CD4-positive, CD25-positive, alpha-beta regulatory T cell (primary cell): ENCODE data around the gene LPGAT1. TPM values are rescaled to one million over a fixed set of nuclear protein-coding genes. Genes with fewer than 3 reads are reported as not detected.

Experiments used
- ATAC-seq, 2 donors: fragments of 150-1000 bp; cut with Tn5 transposase; one replicate each; pipeline ENCODE4 v1.10.0; 2021; ENCODE audit warnings: low read depth in 2 of 2, moderate number of reproducible peaks in 2 of 2, moderate library complexity in 1 of 2
- DNase-seq, 3 donors: peaks; one replicate each; pipeline versions ENCODE4 v3.0.0 to v3.0.0-alpha.2; 2012 to 2022; ENCODE audit warnings: mixed read lengths in 1 of 3
- H3K27ac ChIP-seq: one replicate; pipeline ENCODE4 v1.7.0; 2013; ENCODE audit warnings: mild to moderate bottlenecking, low read length; ENCODE audit not compliant: insufficient read depth, poor library complexity, severe bottlenecking
- H3K27me3 ChIP-seq: one replicate; pipeline ENCODE4 v1.7.0; 2013; ENCODE audit warnings: low read length; ENCODE audit not compliant: control insufficient read depth, insufficient read depth
- H3K36me3 ChIP-seq: one replicate; pipeline ENCODE4 v1.7.0; 2013; ENCODE audit warnings: mild to moderate bottlenecking, low read length, moderate library complexity; ENCODE audit not compliant: control insufficient read depth, insufficient read depth
- H3K4me1 ChIP-seq: 2 replicates; pipeline ENCODE4 v1.7.0; 2013; ENCODE audit warnings: mild to moderate bottlenecking, low read length; ENCODE audit not compliant: insufficient read depth, control insufficient read depth, poor library complexity, severe bottlenecking
- H3K4me3 ChIP-seq: one replicate; pipeline ENCODE4 v1.7.0; 2013; ENCODE audit warnings: low read depth, mild to moderate bottlenecking, low read length, moderate library complexity
- H3K9me3 ChIP-seq, 2 experiments: 1 replicate in 1 of 2; 2 replicates in 1 of 2; pipeline ENCODE4 v1.7.0; 2013; ENCODE audit warnings: low read length in 2 of 2, mild to moderate bottlenecking in 1 of 2, moderate library complexity in 1 of 2; ENCODE audit not compliant: control insufficient read depth in 2 of 2
- H3K27ac Mint-ChIP-seq, 3 donors: one replicate each; pipeline ENCODE4 v1.8.0; 2020 to 2022; ENCODE audit warnings: mild to moderate bottlenecking in 3 of 3, mixed read lengths in 3 of 3, moderate library complexity in 2 of 3
- H3K27me3 Mint-ChIP-seq: one replicate; pipeline ENCODE4 v1.8.0; 2022; ENCODE audit warnings: mild to moderate bottlenecking, mixed read lengths
- H3K36me3 Mint-ChIP-seq: one replicate; pipeline ENCODE4 v1.8.0; 2020; ENCODE audit warnings: mixed read lengths
- H3K4me1 Mint-ChIP-seq, 4 donors: one replicate each; pipeline ENCODE4 v1.8.0; 2020 to 2022; ENCODE audit warnings: mixed read lengths in 4 of 4, mild to moderate bottlenecking in 1 of 4
- H3K4me3 Mint-ChIP-seq, 4 donors: one replicate each; pipeline ENCODE4 v1.8.0; 2020 to 2022; ENCODE audit warnings: mild to moderate bottlenecking in 4 of 4, mixed read lengths in 4 of 4, moderate library complexity in 3 of 4
- H3K9me3 Mint-ChIP-seq, 7 donors: one replicate each; pipeline ENCODE4 v1.8.0; 2020 to 2022; ENCODE audit warnings: mixed read lengths in 7 of 7, mild to moderate bottlenecking in 3 of 7, moderate library complexity in 2 of 7
- polyA plus RNA-seq, 4 donors: library from polyadenylated mRNA; unstranded; fragments of 300-500 nt; fragmentation: Illumina TruSeq; gene quantifications; one replicate each; pipeline ENCODE4 v1.2.3, GENCODE V29; 2021
- total RNA-seq: library from RNA; stranded (reverse); gene quantifications from one replicate; pipeline ENCODE4 v1.2.3, GENCODE V29; 2022

The LPGAT1 gene
- total and polyA plus RNA-seq, 5 donors from 2014 or later = 6.8 to 24.1 (median 7.8) TPM

DNA sequence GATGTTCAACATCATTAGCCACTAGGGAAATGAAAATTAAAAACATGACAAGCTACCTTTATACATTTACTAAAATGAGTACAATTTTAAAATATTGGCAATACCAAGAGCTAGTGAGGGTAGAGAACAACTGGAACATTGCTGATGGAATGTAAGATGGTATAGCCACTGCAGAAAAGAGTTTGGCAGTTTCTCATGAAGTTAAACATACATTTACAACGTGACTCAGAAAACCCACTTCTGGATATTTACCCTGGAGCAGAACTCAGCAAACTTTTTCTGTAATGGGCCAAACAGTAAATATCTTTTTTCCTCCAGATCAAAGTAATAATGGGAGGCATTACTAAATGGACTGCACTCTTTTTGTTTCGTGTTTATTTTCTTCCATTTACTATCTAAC, 22.1 kb downstream of the LPGAT1 start:
- H3K27me3 Mint-ChIP-seq = no peaks in the 10 kb centered on the region
- peaks cover 46% of the 10 kb centered on the region for H3K36me3 Mint-ChIP-seq
- Histone ChIP-seq H3K27me3 (no peaks in the 10 kb centered on the region), H3K27ac (no peak overlapping the region), H3K4me1 (peaks cover 6% of the 10 kb centered on the region), H3K9me3 (no peaks in the 10 kb centered on the region), H3K36me3 (peaks cover 3% of the 10 kb centered on the region), H3K4me3 (no peak overlapping the region)
- no peak for ATAC-seq
- H3K9me3 Mint-ChIP-seq = peaks cover 0 to 11% (median under 1%) of the 10 kb centered on the region in 7 donors
- no peak for DNase-seq
- no peak overlapping the region for H3K4me3 Mint-ChIP-seq
- H3K4me1 Mint-ChIP-seq = peaks cover 0 to 11% (median 6%) of the 10 kb centered on the region in 4 donors
- no peak overlapping the region for H3K27ac Mint-ChIP-seq

DNA sequence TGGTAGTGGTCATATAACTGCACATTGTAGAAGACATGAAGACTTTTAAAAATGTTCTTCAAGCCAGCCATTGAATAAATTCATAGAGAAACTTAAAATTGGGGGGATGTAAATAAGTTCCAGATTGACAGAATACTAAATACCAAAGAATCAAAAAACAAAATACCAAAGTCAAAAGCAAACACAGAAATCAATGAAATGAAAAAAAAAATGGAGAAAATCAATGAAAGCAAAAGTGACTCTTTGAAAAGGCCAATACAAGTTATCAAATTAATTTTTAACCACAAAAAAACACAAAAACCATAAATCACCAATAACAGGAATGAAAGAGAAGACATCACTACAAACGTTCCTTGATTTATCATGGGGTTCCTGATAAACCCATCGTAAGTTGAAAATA, 25.6 kb downstream of the LPGAT1 start:
- Histone ChIP-seq H3K4me3 (no peak overlapping the region), H3K9me3 (peaks cover 0 to 5% of the 10 kb centered on the region in 2 experiments), H3K36me3 (peaks cover 3% of the 10 kb centered on the region), H3K4me1 (no peaks in the 10 kb centered on the region), H3K27me3 (no peaks in the 10 kb centered on the region), H3K27ac (no peak overlapping the region)
- H3K36me3 Mint-ChIP-seq = peaks cover 60% of the 10 kb centered on the region
- peaks cover 5 to 17% (median 10%) of the 10 kb centered on the region in 4 donors for H3K4me1 Mint-ChIP-seq
- peaks cover 0 to 12% (median 5%) of the 10 kb centered on the region in 7 donors for H3K9me3 Mint-ChIP-seq
- H3K27me3 Mint-ChIP-seq = peaks cover 4% of the 10 kb centered on the region
- H3K27ac Mint-ChIP-seq = no peak overlapping the region
- DNase-seq (no peak), ATAC-seq (no peak)
- H3K4me3 Mint-ChIP-seq = no peak overlapping the region

DNA sequence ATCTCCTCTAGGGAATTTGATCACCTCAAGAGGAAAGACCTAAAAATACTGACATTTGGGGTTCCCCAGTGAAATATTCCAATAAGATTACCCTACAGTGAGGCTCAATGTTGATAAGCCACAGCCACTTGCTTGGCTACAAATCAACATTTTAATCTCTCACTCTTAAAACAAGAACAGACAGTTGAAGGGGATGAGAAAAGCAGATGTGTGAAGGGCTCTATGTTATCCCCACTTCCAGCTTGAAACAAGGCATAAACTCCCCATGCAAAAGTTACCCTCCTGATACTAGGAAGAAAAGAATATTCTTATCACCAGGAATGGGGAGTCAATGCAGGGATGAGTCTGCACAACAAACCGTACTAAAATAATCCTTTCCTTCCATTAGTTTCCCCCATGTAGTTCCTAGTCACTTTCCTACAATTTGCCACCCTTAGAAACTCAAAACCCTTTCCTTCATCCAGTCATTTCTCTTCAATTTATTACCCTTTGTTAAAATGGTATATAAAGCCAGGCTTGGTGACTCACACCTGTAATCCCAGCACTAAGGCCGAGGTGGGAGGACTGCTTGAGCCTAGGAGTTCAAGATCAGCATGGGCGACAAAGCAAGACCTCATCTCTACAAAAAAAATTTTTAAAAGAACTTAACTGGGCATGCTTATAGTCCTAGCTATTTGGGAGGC, 29.5 kb downstream of the LPGAT1 start:
- Mint-ChIP-seq H3K36me3 (peaks cover 39% of the 10 kb centered on the region), H3K27me3 (peaks cover 4% of the 10 kb centered on the region), H3K4me3 (no peak overlapping the region), H3K4me1 (peaks cover 3 to 23% (median 10%) of the 10 kb centered on the region in 4 donors), H3K27ac (no peak overlapping the region), H3K9me3 (peaks cover 0 to 7% (median 4%) of the 10 kb centered on the region in 7 donors)
- peaks cover 0 to 5% of the 10 kb centered on the region in 2 experiments for H3K9me3 ChIP-seq
- peaks cover 3% of the 10 kb centered on the region for H3K36me3 ChIP-seq
- DNase-seq (no peak), ATAC-seq (no peak)
- H3K27ac ChIP-seq = no peak overlapping the region
- no peak overlapping the region for H3K4me3 ChIP-seq
- no peaks in the 10 kb centered on the region for H3K4me1 ChIP-seq
- no peaks in the 10 kb centered on the region for H3K27me3 ChIP-seq

DNA sequence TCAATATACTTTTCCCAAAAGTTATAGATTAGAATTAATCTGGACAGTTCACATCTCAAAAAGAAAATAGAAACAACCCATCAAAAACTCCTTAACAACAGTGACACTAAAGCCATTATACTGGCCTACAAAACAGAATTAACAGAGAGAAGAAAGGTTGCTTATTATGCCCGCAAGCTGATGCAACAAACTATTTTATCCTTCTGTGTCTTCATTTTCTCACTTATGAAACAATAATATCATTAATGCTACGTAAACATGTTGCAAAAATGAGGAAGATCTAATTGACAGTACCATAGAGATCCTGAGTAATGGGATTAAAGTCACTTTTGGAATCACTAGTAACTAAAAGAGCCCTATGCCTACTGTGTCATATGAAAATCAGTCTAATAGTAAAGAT, 32.6 kb downstream of the LPGAT1 start:
- no peak for ATAC-seq
- Mint-ChIP-seq H3K27ac (peak overlapping the region in 1 of 3 donors; percentile 16), H3K4me1 (peaks cover 3 to 18% (median 9%) of the 10 kb centered on the region in 4 donors), H3K36me3 (peaks cover 28% of the 10 kb centered on the region), H3K9me3 (peaks cover 0 to 7% (median 3%) of the 10 kb centered on the region in 7 donors), H3K4me3 (no peak overlapping the region), H3K27me3 (peaks cover 4% of the 10 kb centered on the region)
- Histone ChIP-seq H3K9me3 (peaks cover 0 to 5% of the 10 kb centered on the region in 2 experiments), H3K27me3 (no peaks in the 10 kb centered on the region), H3K4me1 (no peaks in the 10 kb centered on the region), H3K4me3 (no peak overlapping the region), H3K27ac (no peak overlapping the region), H3K36me3 (peaks cover under 1% of the 10 kb centered on the region)
- DNase-seq = no peak

DNA sequence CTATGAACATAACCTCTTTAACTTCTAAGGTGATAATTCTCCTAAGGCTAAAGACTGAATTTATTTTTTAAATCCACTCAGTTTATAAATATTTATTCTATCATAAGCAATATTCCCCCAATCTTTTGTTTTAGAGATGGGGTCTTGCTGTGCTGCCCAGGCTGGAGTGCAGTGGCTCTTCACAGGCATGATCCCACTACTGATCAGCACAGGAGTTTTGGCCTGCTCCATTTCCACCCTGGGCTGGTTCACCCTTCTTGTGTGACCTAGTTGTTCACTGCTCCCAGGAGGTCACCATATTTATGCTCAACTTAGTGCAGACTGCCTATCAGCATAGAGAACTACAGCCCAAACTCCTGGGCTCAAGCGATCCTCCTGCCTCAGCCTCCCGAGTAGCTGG, 38.6 kb downstream of the LPGAT1 start:
- Histone ChIP-seq H3K4me3 (no peak overlapping the region), H3K36me3 (peaks cover 7% of the 10 kb centered on the region), H3K27me3 (no peaks in the 10 kb centered on the region), H3K27ac (no peak overlapping the region), H3K9me3 (no peaks in the 10 kb centered on the region), H3K4me1 (no peaks in the 10 kb centered on the region)
- H3K4me1 Mint-ChIP-seq = peaks cover 0 to 2% (median 0%) of the 10 kb centered on the region in 4 donors
- H3K9me3 Mint-ChIP-seq = no peaks in the 10 kb centered on the region
- H3K36me3 Mint-ChIP-seq = peaks cover 20% of the 10 kb centered on the region
- H3K27me3 Mint-ChIP-seq = no peaks in the 10 kb centered on the region
- H3K27ac Mint-ChIP-seq = no peak overlapping the region
- no peak overlapping the region for H3K4me3 Mint-ChIP-seq
- no peak for ATAC-seq
- no peak for DNase-seq

DNA sequence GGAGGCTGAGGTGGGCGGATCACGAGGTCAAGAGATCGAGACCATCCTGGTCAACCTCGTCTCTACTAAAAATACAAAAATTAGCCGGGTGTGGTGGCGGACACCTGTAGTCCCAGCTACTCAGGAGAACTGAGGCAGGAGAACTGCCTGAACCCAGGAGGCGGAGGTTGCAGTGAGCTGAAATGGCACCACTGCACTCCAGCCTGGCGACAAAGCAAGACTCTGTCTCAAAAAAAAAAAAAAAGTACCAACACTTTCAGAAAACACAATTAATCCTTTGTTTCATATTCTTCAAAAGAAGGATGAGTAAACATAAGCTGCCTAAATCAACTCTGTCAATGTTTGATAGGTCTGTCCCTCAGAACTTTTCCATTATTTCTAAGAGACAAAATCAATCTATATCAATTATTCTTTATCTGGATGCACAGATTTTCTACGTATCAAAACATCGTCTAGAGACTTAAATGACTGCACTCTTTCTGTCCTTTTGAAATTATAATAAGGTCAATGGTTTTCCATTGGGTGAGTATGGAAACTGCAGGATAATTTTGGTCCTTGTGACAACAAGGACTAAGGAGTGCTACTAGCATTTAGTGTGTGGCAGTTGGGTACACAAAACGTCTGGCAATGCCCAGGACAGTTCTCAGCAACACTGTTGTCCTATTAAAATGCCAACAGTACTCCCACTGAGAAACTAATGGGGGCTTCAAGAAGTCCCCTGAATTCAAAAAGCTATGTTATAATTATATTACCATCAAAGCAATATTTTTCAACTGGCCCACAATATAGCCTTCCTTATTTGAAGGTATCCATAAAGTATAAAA, 40.7 kb downstream of the LPGAT1 start:
- no peaks in the 10 kb centered on the region for H3K9me3 Mint-ChIP-seq
- no peaks in the 10 kb centered on the region for H3K4me1 ChIP-seq
- H3K27me3 Mint-ChIP-seq = no peaks in the 10 kb centered on the region
- no peak overlapping the region for H3K4me3 ChIP-seq
- peaks cover 7% of the 10 kb centered on the region for H3K36me3 ChIP-seq
- no peak overlapping the region for H3K27ac ChIP-seq
- DNase-seq (no peak), ATAC-seq (no peak)
- H3K27ac Mint-ChIP-seq = no peak overlapping the region
- H3K4me3 Mint-ChIP-seq = no peak overlapping the region
- peaks cover 22% of the 10 kb centered on the region for H3K36me3 Mint-ChIP-seq
- H3K4me1 Mint-ChIP-seq = no peaks in the 10 kb centered on the region
- no peaks in the 10 kb centered on the region for H3K27me3 ChIP-seq
- no peaks in the 10 kb centered on the region for H3K9me3 ChIP-seq

DNA sequence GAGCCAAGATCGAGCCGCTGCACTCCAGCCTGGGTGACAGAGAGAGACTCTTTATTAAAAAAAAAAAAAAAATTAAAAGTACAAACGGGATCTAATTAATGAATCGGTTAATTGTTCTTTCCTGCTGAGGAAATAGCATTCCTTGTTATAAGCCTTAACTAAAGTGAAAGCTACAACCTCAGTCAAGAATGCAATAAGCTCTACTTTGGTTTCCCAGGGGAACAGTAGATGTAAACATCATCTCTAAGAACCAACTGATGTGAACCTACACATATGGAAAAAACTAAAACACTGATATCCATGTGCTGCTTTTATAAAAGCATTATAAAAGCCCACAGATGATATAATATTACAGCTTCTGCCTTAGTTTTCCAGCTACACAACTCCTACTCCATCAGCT, 41.9 kb downstream of the LPGAT1 start:
- Mint-ChIP-seq H3K9me3 (no peaks in the 10 kb centered on the region), H3K27me3 (no peaks in the 10 kb centered on the region), H3K4me3 (no peak overlapping the region), H3K36me3 (peaks cover 30% of the 10 kb centered on the region), H3K27ac (no peak overlapping the region), H3K4me1 (no peaks in the 10 kb centered on the region)
- no peak for ATAC-seq
- Histone ChIP-seq H3K4me1 (no peaks in the 10 kb centered on the region), H3K4me3 (no peak overlapping the region), H3K36me3 (peaks cover 7% of the 10 kb centered on the region), H3K27me3 (no peaks in the 10 kb centered on the region), H3K9me3 (no peaks in the 10 kb centered on the region), H3K27ac (no peak overlapping the region)
- DNase-seq = no peak
